ENCODE measurements around the gene LMNB1. TPM values are rescaled to one million over a fixed set of nuclear protein-coding genes. Genes with fewer than 3 reads are reported as not detected.
"Not testable (repeated sequence)": the region's sequence is repeated elsewhere in the genome, so short reads cannot be mapped to it uniquely, and the experiment has no call there.

LMNB1 gene
- total RNA-seq, 2 experiments from 2014 or later = 209 to 240 TPM

DNA sequence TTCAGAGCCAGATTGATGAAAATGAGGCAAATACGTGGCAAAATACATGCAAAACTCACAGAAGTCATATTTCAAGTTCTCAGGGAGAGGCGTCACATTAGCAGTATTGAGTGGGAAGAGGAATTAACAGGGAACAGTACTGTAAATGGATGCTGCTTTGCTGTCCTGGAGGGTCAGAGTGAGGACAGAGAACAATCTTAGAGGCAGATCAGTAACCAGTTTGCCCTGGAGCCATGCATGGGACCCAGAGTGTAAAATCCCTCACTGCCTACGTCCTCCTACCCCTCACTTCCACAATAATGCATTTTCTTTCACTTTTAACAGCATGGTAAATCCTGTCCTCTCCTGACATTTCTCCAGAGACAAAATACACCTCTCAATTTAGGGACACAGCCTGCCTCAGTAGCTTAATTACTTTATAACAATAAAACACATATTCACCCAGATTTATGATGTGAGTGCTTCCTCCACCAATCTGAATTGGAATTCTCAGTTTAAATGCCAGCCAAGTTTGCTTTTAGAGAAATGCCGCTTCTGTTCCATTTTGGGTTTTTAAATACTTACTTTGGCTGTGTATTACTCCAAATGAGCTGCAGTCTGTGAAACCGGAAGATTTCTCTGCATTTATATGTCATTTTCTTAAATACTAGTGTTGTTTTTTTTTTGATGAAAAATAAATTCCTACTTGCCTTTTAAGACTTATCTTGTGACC lies 70.0 kb downstream of the LMNB1 start:
- Mint-ChIP-seq H3K27ac (no peak overlapping the region), H3K4me1 (peaks cover 35% of the 10 kb centered on the region), H3K27me3 (no peaks in the 10 kb centered on the region), H3K4me3 (no peak overlapping the region), H3K36me3 (ENCODE audit: low read depth) (no peaks in the 10 kb centered on the region), H3K9me3 (ENCODE audit: low read depth) (no peaks in the 10 kb centered on the region)
- ATAC-seq = no peak
- CTCF ChIA-PET = interaction anchor here (0.6 kb wide), 1 partner anchor 143 kb away, joined by 3 read pairs; no protein-coding TSS in a partner anchor
- POLR2A ChIA-PET = no interaction called here
- intact Hi-C loops (cut with DNase I, micrococcal nuclease) = no loop called here
- no peak for DNase-seq

DNA sequence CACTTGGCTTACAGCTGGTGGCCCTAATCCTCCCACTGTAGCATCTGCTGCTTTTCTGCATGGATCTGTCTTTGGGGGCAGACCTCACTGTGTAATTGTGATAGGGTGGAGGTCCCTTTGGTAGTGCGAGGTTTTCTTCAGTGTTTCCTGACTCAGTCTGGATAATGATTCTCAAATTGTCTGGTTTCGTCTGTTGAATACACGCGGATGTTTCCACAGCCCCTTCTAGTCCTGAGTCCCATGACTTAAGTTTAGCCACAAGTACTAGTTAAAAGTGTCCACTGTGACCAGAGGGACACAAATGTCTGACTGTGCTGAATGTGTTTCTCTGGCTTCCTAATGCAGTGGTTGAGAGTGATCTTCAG lies 70.5 kb downstream of the LMNB1 start:
- Mint-ChIP-seq H3K27me3 (no peaks in the 10 kb centered on the region), H3K9me3 (ENCODE audit: low read depth) (no peaks in the 10 kb centered on the region), H3K4me3 (no peak overlapping the region), H3K4me1 (peaks cover 40% of the 10 kb centered on the region), H3K27ac (no peak overlapping the region), H3K36me3 (ENCODE audit: low read depth) (peaks cover 2% of the 10 kb centered on the region)
- no peak for ATAC-seq
- DNase-seq = no peak
- ChIA-PET CTCF (interaction anchor here (0.6 kb wide), 1 partner anchor 144 kb away, joined by 3 read pairs; no protein-coding TSS in a partner anchor), POLR2A (no interaction called here)
- intact Hi-C loops (cut with DNase I, micrococcal nuclease) = no loop called here

- ATAC-seq = no peak
- no peaks in the 10 kb centered on the region for H3K9me3 Mint-ChIP-seq (ENCODE audit: low read depth)
- H3K4me3 Mint-ChIP-seq = no peak overlapping the region
- intact Hi-C loops (cut with DNase I, micrococcal nuclease) = no loop called here
- peaks cover 2% of the 10 kb centered on the region for H3K36me3 Mint-ChIP-seq (ENCODE audit: low read depth)
- peaks cover 44% of the 10 kb centered on the region for H3K4me1 Mint-ChIP-seq
- POLR2A ChIA-PET = no interaction called here
- DNase-seq = no peak
- no peak overlapping the region for H3K27ac Mint-ChIP-seq
- CTCF ChIA-PET = interaction anchor here (0.7 kb wide), 1 partner anchor 36 kb away, joined by 3 read pairs; no protein-coding TSS in a partner anchor
- no peaks in the 10 kb centered on the region for H3K27me3 Mint-ChIP-seq
These were observed 70.9 kb downstream of the LMNB1 start for GRCh38 chr5:126847826-126848251.

GRCh38 chr5:126848253-126848652 lies 71.3 kb downstream of the LMNB1 start:
- H3K9me3 Mint-ChIP-seq (ENCODE audit: low read depth) = no peaks in the 10 kb centered on the region
- POLR2A ChIA-PET = no interaction called here
- no peak overlapping the region for H3K4me3 Mint-ChIP-seq
- intact Hi-C loops (cut with DNase I, micrococcal nuclease) = no loop called here
- H3K4me1 Mint-ChIP-seq = peaks cover 48% of the 10 kb centered on the region
- DNase-seq (no peak), ATAC-seq (no peak)
- no peaks in the 10 kb centered on the region for H3K27me3 Mint-ChIP-seq
- peaks cover 6% of the 10 kb centered on the region for H3K36me3 Mint-ChIP-seq (ENCODE audit: low read depth)
- CTCF ChIA-PET = interaction anchor here (0.7 kb wide), 1 partner anchor 37 kb away, joined by 3 read pairs; no protein-coding TSS in a partner anchor
- H3K27ac Mint-ChIP-seq = no peak overlapping the region

DNA sequence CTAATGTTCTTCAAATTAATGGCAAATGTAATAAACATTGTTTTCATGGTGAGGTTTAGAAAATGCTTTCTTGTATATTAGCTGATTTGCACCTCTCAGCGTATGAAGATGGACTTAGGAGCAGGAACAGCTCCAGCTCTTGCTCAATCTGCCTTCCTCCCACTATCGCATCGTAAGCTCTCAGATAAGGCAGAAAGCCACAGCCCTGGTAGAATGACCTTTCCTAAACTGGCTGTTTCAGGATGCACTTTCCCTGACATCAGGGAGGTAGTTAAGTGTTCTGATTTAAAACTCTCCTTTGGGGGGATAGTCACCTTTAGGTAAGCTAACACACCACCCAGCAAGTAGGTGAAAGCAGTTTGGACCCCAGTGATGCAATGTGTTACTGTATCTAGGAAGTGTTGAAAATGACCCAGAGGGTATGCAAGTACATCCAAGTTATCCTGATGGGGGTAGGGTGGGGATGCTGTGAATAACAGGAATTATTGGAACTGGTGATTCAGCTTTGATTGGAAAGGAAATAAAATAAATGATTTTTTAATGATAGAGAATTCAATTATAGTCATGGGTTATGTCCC lies 72.3 kb downstream of the LMNB1 start:
- ChIA-PET CTCF (interaction anchor here (0.7 to 0.8 kb wide), 2 partner anchors 60 to 70 kb away, joined by 3 to 6 read pairs; no protein-coding TSS in a partner anchor), POLR2A (no interaction called here)
- ATAC-seq = no peak
- Mint-ChIP-seq H3K36me3 (ENCODE audit: low read depth) (peaks cover 15% of the 10 kb centered on the region), H3K27ac (no peak overlapping the region), H3K9me3 (ENCODE audit: low read depth) (no peaks in the 10 kb centered on the region), H3K4me1 (peaks cover 55% of the 10 kb centered on the region), H3K27me3 (no peaks in the 10 kb centered on the region), H3K4me3 (no peak overlapping the region)
- DNase-seq = no peak
- intact Hi-C loops (cut with DNase I, micrococcal nuclease) = no loop called here

GRCh38 chr5:126851501-126852011 lies 74.6 kb downstream of the LMNB1 start:
- ATAC-seq (no peak), DNase-seq (peak; percentile 50)
- Mint-ChIP-seq H3K4me3 (no peak overlapping the region), H3K27me3 (no peaks in the 10 kb centered on the region), H3K36me3 (ENCODE audit: low read depth) (peaks cover 22% of the 10 kb centered on the region), H3K4me1 (peaks cover 44% of the 10 kb centered on the region), H3K27ac (no peak overlapping the region), H3K9me3 (ENCODE audit: low read depth) (no peaks in the 10 kb centered on the region)
- ChIA-PET POLR2A (no interaction called here), CTCF (interaction anchor here (0.6 kb wide), 1 partner anchor 176 kb away, joined by 3 read pairs; no protein-coding TSS in a partner anchor)
- intact Hi-C loops (cut with DNase I, micrococcal nuclease) = loop anchor here in 1 of 2 experiments (2.0 to 10.0 kb wide), 2 partner anchors 179 to 463 kb away; partner anchors contain the start of gene MARCHF3

GRCh38 chr5:126852091-126852571 lies 75.2 kb downstream of the LMNB1 start:
- POLR2A ChIA-PET = no interaction called here
- intact Hi-C loops (cut with DNase I, micrococcal nuclease) = loop anchor here in 1 of 2 experiments (2.0 to 10.0 kb wide), 2 partner anchors 179 to 463 kb away; partner anchors contain the start of gene MARCHF3
- no peaks in the 10 kb centered on the region for H3K9me3 Mint-ChIP-seq (ENCODE audit: low read depth)
- CTCF ChIA-PET = interaction anchor here (0.6 kb wide), 1 partner anchor 176 kb away, joined by 3 read pairs; no protein-coding TSS in a partner anchor
- ATAC-seq (peak; percentile 71), DNase-seq (no peak)
- peaks cover 22% of the 10 kb centered on the region for H3K36me3 Mint-ChIP-seq (ENCODE audit: low read depth)
- peak overlapping the region; percentile 35 for H3K4me3 Mint-ChIP-seq
- H3K27me3 Mint-ChIP-seq = no peaks in the 10 kb centered on the region
- H3K4me1 Mint-ChIP-seq = peaks cover 44% of the 10 kb centered on the region
- peak overlapping the region; percentile 67 for H3K27ac Mint-ChIP-seq

GRCh38 chr5:126852841-126853271 lies 75.9 kb downstream of the LMNB1 start:
- Mint-ChIP-seq H3K36me3 (ENCODE audit: low read depth) (peaks cover 24% of the 10 kb centered on the region), H3K27ac (peak overlapping the region; percentile 67), H3K9me3 (ENCODE audit: low read depth) (no peaks in the 10 kb centered on the region), H3K27me3 (no peaks in the 10 kb centered on the region), H3K4me3 (peak overlapping the region; percentile 67), H3K4me1 (peaks cover 44% of the 10 kb centered on the region)
- CTCF ChIA-PET = no interaction called here
- POLR2A ChIA-PET = no interaction called here
- ATAC-seq = no peak
- intact Hi-C loops (cut with DNase I, micrococcal nuclease) = loop anchor here in 1 of 2 experiments (2.0 to 10.0 kb wide), 2 partner anchors 178 to 462 kb away; partner anchors contain the start of gene MARCHF3
- DNase-seq = no peak

DNA sequence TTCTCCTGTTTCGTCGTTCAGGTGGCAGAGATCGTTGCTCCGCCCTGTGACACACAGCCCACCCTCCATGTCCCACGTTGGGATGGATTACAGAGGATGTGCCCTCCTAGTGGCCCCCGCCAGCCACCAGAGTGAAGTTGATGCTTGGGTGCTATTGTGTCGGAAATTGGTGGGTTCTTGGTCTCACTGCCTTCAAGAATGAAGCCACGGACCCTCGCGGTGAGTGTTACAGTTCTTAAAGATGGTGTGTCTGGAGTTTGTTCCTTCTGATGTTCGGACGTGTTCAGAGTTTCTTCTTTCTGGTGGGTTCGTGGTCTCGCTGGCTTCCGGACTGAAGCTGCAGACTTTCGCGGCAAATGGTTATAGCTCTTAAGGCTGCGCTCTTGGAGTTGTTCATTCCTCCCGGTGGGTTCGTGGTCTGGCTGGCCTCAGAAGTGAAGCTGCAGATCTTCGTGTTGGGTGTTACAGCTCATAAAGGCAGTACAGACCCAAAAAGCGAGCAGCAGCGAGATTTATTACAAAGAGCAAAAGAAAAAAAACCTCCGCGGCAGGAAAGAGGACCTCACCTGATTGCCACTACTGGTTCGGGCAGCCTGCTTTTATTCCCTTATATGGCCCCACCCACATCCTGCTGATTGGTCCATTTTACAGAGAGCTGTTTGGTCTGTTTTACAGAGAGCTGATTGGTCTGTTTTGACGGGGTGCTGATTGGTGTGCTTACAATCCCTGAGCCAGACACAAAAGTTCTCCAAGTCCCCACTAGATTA lies 76.8 kb downstream of the LMNB1 start:
- not testable (repeated sequence) for H3K9me3 Mint-ChIP-seq (ENCODE audit: low read depth); H3K27me3 Mint-ChIP-seq
- ChIA-PET POLR2A (interaction anchor here (1.3 kb wide), 1 partner anchor 42 kb away, joined by 3 read pairs; no protein-coding TSS in a partner anchor), CTCF (interaction anchor here (0.9 kb wide), 1 partner anchor 15 kb away, joined by 3 read pairs; no protein-coding TSS in a partner anchor)
- Mint-ChIP-seq H3K4me1 (peaks cover 44% of the 10 kb centered on the region), H3K36me3 (ENCODE audit: low read depth) (peaks cover 24% of the 10 kb centered on the region), H3K27ac (peak overlapping the region; percentile 67), H3K4me3 (peak overlapping the region; percentile 67)
- DNase-seq (peak; percentile 38), ATAC-seq (peak; percentile 40)
- intact Hi-C loops (cut with DNase I, micrococcal nuclease) = loop anchor here in 1 of 2 experiments (2.0 to 10.0 kb wide), 2 partner anchors 177 to 461 kb away; partner anchors contain the start of gene MARCHF3

- ChIA-PET CTCF (interaction anchor here (0.6 kb wide), 1 partner anchor 342 kb away, joined by 3 read pairs; no protein-coding TSS in a partner anchor), POLR2A (interaction anchor here (1.3 kb wide), 1 partner anchor 43 kb away, joined by 3 read pairs; no protein-coding TSS in a partner anchor)
- Mint-ChIP-seq H3K9me3 (ENCODE audit: low read depth) (no peaks in the 10 kb centered on the region), H3K27me3 (no peaks in the 10 kb centered on the region), H3K4me1 (peaks cover 44% of the 10 kb centered on the region), H3K4me3 (no peak overlapping the region), H3K27ac (no peak overlapping the region), H3K36me3 (ENCODE audit: low read depth) (peaks cover 24% of the 10 kb centered on the region)
- DNase-seq (no peak), ATAC-seq (no peak)
- intact Hi-C loops (cut with DNase I, micrococcal nuclease) = loop anchor here in 1 of 2 experiments (10.0 kb wide), 1 partner anchor 460 kb away; no protein-coding TSS in a partner anchor
These were observed 77.7 kb downstream of the LMNB1 start for GRCh38 chr5:126854526-126855110.
